IMR-90 (cell line): ENCODE data around the gene XCR1. TPM values are rescaled to one million over a fixed set of nuclear protein-coding genes. Genes with fewer than 3 reads are reported as not detected.

ENCODE experiments used
- ATAC-seq: fragments of 200-7000 bp; cut with Tn5 transposase; 2 replicates; pipeline ENCODE4 v1.9.1; 2020; ENCODE audit warnings: low read depth, mild to moderate bottlenecking, moderate library complexity
- BruUV-seq: library from RNA; stranded (reverse); fragments of 400-500 nt; replicated peaks from 2 replicates; lab custom pipeline; 2021; lab: Mats Ljungman, UMichigan
- CTCF ChIA-PET: fragments of 300-600 bp; formaldehyde crosslinking; extraction: SDS; loops from one replicate; lab custom pipeline; 2021; ENCODE audit warnings: antibody characterized with exemption; lab: Yijun Ruan, JAX
- POLR2A ChIA-PET: fragments of 300-600 bp; sonication (Branson Sonifier 250); formaldehyde crosslinking; loops from one replicate; lab custom pipeline; 2022; ENCODE audit warnings: antibody characterized with exemption; ENCODE audit not compliant: unreplicated experiment; lab: Charles Lee
- DNase-seq: peaks from one replicate; pipeline ENCODE4 v3.0.0; 2013
- H2AFZ ChIP-seq: replicated peaks from 2 replicates; pipeline ENCODE3; 2013; ENCODE audit warnings: low read length, mild to moderate bottlenecking; ENCODE audit not compliant: poor library complexity
- H2AK5ac ChIP-seq: 2 replicates; pipeline ENCODE4 v1.6.1; 2013; ENCODE audit warnings: low read depth, low read length, inconsistent platforms
- H2AK9ac ChIP-seq: replicated peaks from 2 replicates; pipeline ENCODE3; 2013; ENCODE audit warnings: mild to moderate bottlenecking, low read depth, low read length, moderate library complexity; ENCODE audit not compliant: poor library complexity
- H2BK120ac ChIP-seq: 2 replicates; pipeline ENCODE4 v1.6.1; 2013; ENCODE audit warnings: low read depth, low read length, inconsistent platforms
- H2BK15ac ChIP-seq: 3 replicates; pipeline ENCODE4 v1.6.1; 2013; ENCODE audit warnings: low read depth, low read length, inconsistent platforms
- H2BK20ac ChIP-seq: 2 replicates; pipeline ENCODE4 v1.6.1; 2013; ENCODE audit warnings: low read depth, mild to moderate bottlenecking, inconsistent platforms, low read length, moderate library complexity
- H2BK5ac ChIP-seq: 2 replicates; pipeline ENCODE4 v1.6.1; 2013; ENCODE audit warnings: mild to moderate bottlenecking, low read depth, low read length, inconsistent platforms; ENCODE audit not compliant: poor library complexity, severe bottlenecking
- H3K14ac ChIP-seq: replicated peaks from 2 replicates; pipeline ENCODE4 v1.6.1; 2013; ENCODE audit warnings: low read depth, low read length, inconsistent platforms
- H3K18ac ChIP-seq: 2 replicates; pipeline ENCODE4 v1.6.1; 2013; ENCODE audit warnings: low read depth, low read length, control low read depth
- H3K23ac ChIP-seq: 2 replicates; pipeline ENCODE4 v1.6.1; 2013; ENCODE audit warnings: low read depth, low read length, inconsistent platforms
- H3K27ac ChIP-seq: 2 replicates; pipeline ENCODE4 v1.5.1; 2013; ENCODE audit warnings: mild to moderate bottlenecking, control low read depth, low read length; ENCODE audit not compliant: insufficient read depth
- H3K27me3 ChIP-seq: 2 replicates; pipeline ENCODE4 v1.6.1; 2013; ENCODE audit warnings: low read length; ENCODE audit not compliant: control insufficient read depth, insufficient read depth
- H3K36me3 ChIP-seq: 2 replicates; pipeline ENCODE4 v1.6.1; 2013; ENCODE audit warnings: low read length, mixed read lengths; ENCODE audit not compliant: control insufficient read depth, insufficient read depth
- H3K4ac ChIP-seq: 2 replicates; pipeline ENCODE4 v1.6.1; 2013; ENCODE audit warnings: low read depth, low read length, inconsistent platforms
- H3K4me1 ChIP-seq: 2 replicates; pipeline ENCODE4 v1.6.1; 2013; ENCODE audit warnings: low read length, mixed read lengths; ENCODE audit not compliant: control insufficient read depth, insufficient read depth
- H3K4me2 ChIP-seq: 2 replicates; pipeline ENCODE4 v1.6.1; 2013; ENCODE audit warnings: low read depth, mild to moderate bottlenecking, control low read depth, low read length, moderate library complexity
- H3K4me3 ChIP-seq: 2 replicates; pipeline ENCODE4 v1.5.1; 2013; ENCODE audit warnings: low read depth, mild to moderate bottlenecking, control low read depth, low read length, moderate library complexity; ENCODE audit not compliant: insufficient read depth
- H3K56ac ChIP-seq: 2 replicates; pipeline ENCODE4 v1.6.1; 2013; ENCODE audit warnings: low read length, inconsistent platforms; ENCODE audit not compliant: insufficient read depth; ENCODE audit errors: extremely low read depth
- H3K79me1 ChIP-seq, 2 experiments: 2 replicates each; pipeline ENCODE4 v1.6.1; 2013; ENCODE audit warnings: low read length in 2 of 2, inconsistent platforms in 1 of 2, low read depth in 1 of 2
- H3K9ac ChIP-seq: 2 replicates; pipeline ENCODE4 v1.6.1; 2013; ENCODE audit warnings: low read depth, low read length, control low read depth
- H3K9me1 ChIP-seq: 2 replicates; pipeline ENCODE4 v1.6.1; 2013; ENCODE audit warnings: low read length, inconsistent platforms; ENCODE audit not compliant: insufficient read depth
- H3K9me3 ChIP-seq: 2 replicates; pipeline ENCODE4 v1.6.1; 2013; ENCODE audit warnings: low read length; ENCODE audit not compliant: control insufficient read depth, insufficient read depth
- H4K20me1 ChIP-seq: 2 replicates; pipeline ENCODE4 v1.6.1; 2013; ENCODE audit warnings: low read length, inconsistent platforms; ENCODE audit not compliant: insufficient read depth
- H4K5ac ChIP-seq: 2 replicates; pipeline ENCODE4 v1.6.1; 2013; ENCODE audit warnings: mild to moderate bottlenecking, low read depth, low read length, control low read depth
- H4K8ac ChIP-seq, 2 experiments: 2 replicates each; pipeline ENCODE4 v1.6.1; 2013; ENCODE audit warnings: low read depth in 2 of 2, low read length in 2 of 2, control low read depth in 1 of 2, inconsistent platforms in 1 of 2
- H4K91ac ChIP-seq: 2 replicates; pipeline ENCODE4 v1.6.1; 2013; ENCODE audit warnings: low read depth, low read length, inconsistent platforms; ENCODE audit not compliant: insufficient read depth
- BHLHE40 ChIP-seq: fragments of 150-350 bp; IDR thresholded peaks from 2 replicates; pipeline ENCODE4 v1.6.1; 2016; ENCODE audit warnings: mild to moderate bottlenecking, low read depth, low read length
- CEBPB ChIP-seq: IDR thresholded peaks from 2 replicates; pipeline ENCODE4 v1.6.1; 2012; ENCODE audit warnings: low read depth, low read length, improper control_type of control experiment
- CHD1 ChIP-seq: IDR thresholded peaks from 2 replicates; pipeline ENCODE4 v1.6.1; 2012; ENCODE audit warnings: low read depth, low read length, improper control_type of control experiment
- CTCF ChIP-seq: conservative IDR thresholded peaks from 2 replicates; pipeline ENCODE4 v1.5.1; 2012; ENCODE audit warnings: mild to moderate bottlenecking, low read depth, low read length, improper control_type of control experiment
- ELK1 ChIP-seq: fragments of 150-350 bp; IDR thresholded peaks from 2 replicates; pipeline ENCODE4 v1.6.1; 2016; ENCODE audit warnings: low read depth, mild to moderate bottlenecking, low read length, moderate library complexity, borderline replicate concordance
- FOS ChIP-seq: fragments of 150-350 bp; IDR thresholded peaks from 2 replicates; pipeline ENCODE4 v1.6.1; 2016; ENCODE audit warnings: low read depth, low read length
- MAFK ChIP-seq: IDR thresholded peaks from 2 replicates; pipeline ENCODE4 v1.6.1; 2012; ENCODE audit warnings: low read depth, low read length, improper control_type of control experiment
- MAZ ChIP-seq: IDR thresholded peaks from 2 replicates; pipeline ENCODE4 v1.6.1; 2012; ENCODE audit warnings: low read depth, mild to moderate bottlenecking, low read length, improper control_type of control experiment, moderate library complexity, borderline replicate concordance
- MXI1 ChIP-seq: IDR thresholded peaks from 2 replicates; pipeline ENCODE4 v1.6.1; 2012; ENCODE audit warnings: low read depth, mild to moderate bottlenecking, low read length, moderate library complexity, borderline replicate concordance
- NFE2L2 ChIP-seq: fragments of 150-350 bp; IDR thresholded peaks from 2 replicates; pipeline ENCODE4 v1.6.1; 2016; ENCODE audit warnings: low read depth, mild to moderate bottlenecking, low read length
- POLR2A ChIP-seq: IDR thresholded peaks from 2 replicates; pipeline ENCODE4 v1.6.1; 2012; ENCODE audit warnings: mild to moderate bottlenecking, low read depth, low read length
- RAD21 ChIP-seq: IDR thresholded peaks from 2 replicates; pipeline ENCODE4 v1.6.1; 2012; ENCODE audit warnings: low read length, improper control_type of control experiment
- RCOR1 ChIP-seq: IDR thresholded peaks from 2 replicates; pipeline ENCODE4 v1.6.1; 2012; ENCODE audit warnings: mild to moderate bottlenecking, low read length, improper control_type of control experiment; ENCODE audit not compliant: insufficient replicate concordance
- RFX5 ChIP-seq: IDR thresholded peaks from 2 replicates; pipeline ENCODE4 v1.8.0; 2012; ENCODE audit warnings: low read depth, mild to moderate bottlenecking, low read length, moderate library complexity
- SMC3 ChIP-seq: fragments of 150-350 bp; IDR thresholded peaks from 2 replicates; pipeline ENCODE4 v1.6.1; 2016; ENCODE audit warnings: low read depth, mild to moderate bottlenecking, antibody characterized with exemption, low read length, moderate library complexity
- USF2 ChIP-seq: fragments of 150-350 bp; IDR thresholded peaks from 2 replicates; pipeline ENCODE4 v1.6.1; 2017; ENCODE audit warnings: mild to moderate bottlenecking, antibody characterized with exemption, low read length, low read depth
- WGBS, 2 experiments: methylation state at CpG; one replicate each; pipeline versions ENCODE4 v1.1.5 to v1.1.7; 2013; ENCODE audit warnings: missing lambda C conversion rate in 2 of 2; ENCODE audit not compliant: insufficient read length in 1 of 2; ENCODE audit errors: extremely low coverage in 2 of 2; 5-methylcytosine and 5-hydroxymethylcytosine counted together
- dilution Hi-C: fragments of 300-500 bp; cut with HindIII; formaldehyde crosslinking; loops from one replicate; pipeline ENCODE4 v1.14.3; 2018; ENCODE audit warnings: low sequenced_read_pairs; ENCODE audit not compliant: unreplicated experiment
- in situ Hi-C: fragments of 300-500 bp; cut with MboI; formaldehyde crosslinking; loops from 3 replicates; pipeline ENCODE4 v1.14.3; 2019; ENCODE audit warnings: low sequenced_read_pairs, inconsistent platforms, mixed read lengths
- intact Hi-C: fragments of 100-400 bp; cut with micrococcal nuclease; formaldehyde crosslinking; loops from 2 replicates; pipeline ENCODE4 v1.10.0; 2022
- polyA plus RNA-seq, 3 experiments: library from polyadenylated mRNA; depleted of rRNA; stranded (reverse); fragments of >200 nt; gene quantifications; 2 replicates each; pipeline ENCODE4 v1.2.3, GENCODE V29; 2012; ENCODE audit warnings: low replicate concordance in 1 of 3
- total RNA-seq: library from RNA; depleted of rRNA; stranded (reverse); fragments of >200 nt; gene quantifications from 2 replicates; pipeline ENCODE4 v1.2.3, GENCODE V29; 2012

XCR1 gene
- total and polyA plus RNA-seq, 2 of the 4 experiments (the other 2 are of a cell fraction) = not detected

GRCh38 chr3:46061108-46061720, 33.9 kb upstream of the XCR1 start:
- H2BK20ac ChIP-seq = no peak overlapping the region
- TF ChIP-seq NFE2L2 (no peak), MAFK (no peak), CHD1 (no peak), CTCF (no peak), USF2 (no peak), ELK1 (no peak), RAD21 (no peak), FOS (no peak), RCOR1 (no peak), MAZ (no peak), POLR2A (no peak), CEBPB (no peak), BHLHE40 (no peak), RFX5 (no peak), MXI1 (no peak), SMC3 (no peak)
- no peak overlapping the region for H4K8ac ChIP-seq
- DNase-seq = no peak
- no peak overlapping the region for H3K27ac ChIP-seq
- H3K4me1 ChIP-seq = no peaks in the 10 kb centered on the region
- ATAC-seq = no peak
- H3K27me3 ChIP-seq = peaks cover 36% of the 10 kb centered on the region
- no peaks in the 10 kb centered on the region; the same call in 1 of the 2 replicates for H3K9me1 ChIP-seq
- no peak overlapping the region for H2BK5ac ChIP-seq
- H2BK15ac ChIP-seq = no peak overlapping the region
- no TSS peak for BruUV-seq
- H3K36me3 ChIP-seq = no peaks in the 10 kb centered on the region
- H2AK9ac ChIP-seq = no peak overlapping the region
- intact Hi-C loops (no loop called here), dilution Hi-C loops (no loop called here), in situ Hi-C loops (no loop called here)
- H3K79me1 ChIP-seq = no peaks in the 10 kb centered on the region
- H4K91ac ChIP-seq = no peak overlapping the region
- CTCF ChIA-PET = interaction anchor here (0.5 to 1.0 kb wide), 2 partner anchors 95 to 1153 kb away, joined by 3 read pairs; no protein-coding TSS in a partner anchor
- H3K56ac ChIP-seq = no peak overlapping the region
- POLR2A ChIA-PET = no interaction called here
- H2AFZ ChIP-seq = no peak overlapping the region
- no peak overlapping the region for H2BK120ac ChIP-seq
- no peaks in the 10 kb centered on the region for H3K9me3 ChIP-seq
- no peak overlapping the region for H3K23ac ChIP-seq
- no peak overlapping the region for H4K5ac ChIP-seq
- H2AK5ac ChIP-seq = no peak overlapping the region
- WGBS, 2 experiments = no CpG with 5 or more reads among the region's 3 CpGs
- no peak overlapping the region for H3K4ac ChIP-seq
- H4K20me1 ChIP-seq = no peaks in the 10 kb centered on the region
- H3K4me2 ChIP-seq = no peak overlapping the region
- no peak overlapping the region for H3K4me3 ChIP-seq
- no peak overlapping the region for H3K14ac ChIP-seq
- H3K9ac ChIP-seq = no peak overlapping the region
- no peak overlapping the region for H3K18ac ChIP-seq
